GM18858 (cell line): Measurements from ENCODE around the gene PLLP.

Source experiments
- ATAC-seq: cut with Tn5 transposase; IDR thresholded peaks from one replicate; pipeline ENCODE4 v1.9.1; 2021; ENCODE audit not compliant: unreplicated experiment

Gene PLLP

GRCh38 chr16:57284209-57284951 lies at the start of gene PLLP:
Gene PLLP (minus strand): TSS chr16:57284672. CDS start chr16:57284540, 132 bp downstream.
- no peak for ATAC-seq

GRCh38 chr16:57333402-57333801 lies 48.9 kb upstream of the PLLP start:
- no peak for ATAC-seq

- no peak for ATAC-seq
Observed at GRCh38 chr16:57331355-57331754, 46.9 kb upstream of the PLLP start.

GRCh38 chr16:57329718-57330327 lies 45.4 kb upstream of the PLLP start:
- no peak for ATAC-seq

GRCh38 chr16:57325458-57325857 lies 41.0 kb upstream of the PLLP start:
- no peak for ATAC-seq

GRCh38 chr16:57324749-57325148 lies 40.3 kb upstream of the PLLP start:
- ATAC-seq: no peak

- ATAC-seq: no peak
Observed at GRCh38 chr16:57319646-57320045, 35.2 kb upstream of the PLLP start.

- no peak for ATAC-seq
Observed at GRCh38 chr16:57318240-57318970, 33.9 kb upstream of the PLLP start.

- no peak for ATAC-seq
Observed at GRCh38 chr16:57316390-57317017, 32.0 kb upstream of the PLLP start.

- no peak for ATAC-seq
Observed at GRCh38 chr16:57315416-57315815, 30.9 kb upstream of the PLLP start.

- ATAC-seq: no peak
Observed at GRCh38 chr16:57314161-57314785, 29.8 kb upstream of the PLLP start.

GRCh38 chr16:57313509-57313908 lies 29.0 kb upstream of the PLLP start:
- no peak for ATAC-seq

GRCh38 chr16:57310801-57311200 lies 26.3 kb upstream of the PLLP start:
- no peak for ATAC-seq

- no peak for ATAC-seq
Observed at GRCh38 chr16:57308041-57308440, 23.6 kb upstream of the PLLP start.

- ATAC-seq: no peak
Observed at GRCh38 chr16:57307365-57307764, 22.9 kb upstream of the PLLP start.

- ATAC-seq: no peak
Observed at GRCh38 chr16:57306676-57307341, 22.3 kb upstream of the PLLP start.

GRCh38 chr16:57305159-57305811 lies 20.8 kb upstream of the PLLP start:
- ATAC-seq: no peak

GRCh38 chr16:57304169-57305061 lies 19.9 kb upstream of the PLLP start:
- no peak for ATAC-seq

- ATAC-seq: no peak
Observed at GRCh38 chr16:57303910-57304168, 19.4 kb upstream of the PLLP start.
